Upper lobe of left lung (tissue), 4 donors: ENCODE measurements around the gene EMD.

Experiments used
- EP300 ChIP-seq, 4 donors: sonication (generic); formaldehyde crosslinking; IDR thresholded peaks; one replicate each; pipeline ENCODE4 v1.5.1; 2017; ENCODE audit warnings: antibody characterized with exemption in 4 of 4, control low read depth in 2 of 4
- POLR2A ChIP-seq, 4 donors: fragments of 450-650 bp; IDR thresholded peaks; one replicate each; pipeline ENCODE4 v1.5.1; 2016 to 2017; ENCODE audit warnings: antibody characterized with exemption in 4 of 4, mild to moderate bottlenecking in 2 of 4
- POLR2AphosphoS5 ChIP-seq, 2 donors: sonication (generic); formaldehyde crosslinking; IDR thresholded peaks; one replicate each; pipeline ENCODE4 v1.5.1; 2017; ENCODE audit warnings: antibody characterized with exemption in 2 of 2
- TF ChIP-seq, protein P1 (sequence below), 6 experiments: fragments of 450-650 bp in 4 of 6; fragments of 200-600 bp in 2 of 6; sonication (generic) in 2 of 6; IDR thresholded peaks; one replicate each; pipeline ENCODE4 v1.5.1; 2016 to 2019; ENCODE audit warnings: antibody characterized with exemption in 6 of 6

DNA sequence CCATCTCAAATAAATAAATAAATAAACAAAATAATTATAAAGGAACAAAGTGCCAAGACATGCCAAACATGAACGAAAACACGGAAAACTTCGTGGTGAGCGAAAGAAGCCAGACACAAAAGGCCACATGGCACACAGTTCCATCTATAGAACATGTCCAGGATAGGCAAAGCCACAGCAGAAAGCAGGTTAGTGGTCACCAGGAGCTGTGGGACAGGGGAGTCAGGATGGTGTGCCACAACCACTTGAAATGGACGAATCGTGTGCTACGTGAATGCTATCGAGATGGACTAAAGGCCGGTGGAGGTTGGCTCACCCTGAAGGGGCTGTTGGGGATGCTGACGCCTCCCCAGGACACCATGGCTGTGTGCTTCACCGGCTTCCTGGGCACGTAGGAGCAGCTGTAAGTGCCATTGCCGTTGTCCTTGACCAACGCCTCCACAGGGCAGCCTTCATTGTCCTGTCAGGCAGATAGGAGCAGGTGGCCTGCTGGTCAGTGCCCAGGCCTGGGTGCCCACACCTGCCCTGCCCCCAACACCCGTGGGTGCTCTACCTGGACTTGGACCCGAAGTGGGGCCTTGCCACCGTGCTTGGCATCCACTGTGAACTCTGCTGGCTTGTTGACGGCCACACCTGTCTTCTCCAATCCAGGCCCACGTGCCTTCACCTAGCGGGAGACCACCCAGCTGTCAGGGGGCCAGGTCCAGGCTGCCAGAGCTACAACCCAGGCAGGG, 15.2 kb upstream of the EMD start:
- TF ChIP-seq POLR2AphosphoS5 (IDR thresholded peaks at IDR 0.05) (no peak), POLR2A (IDR thresholded peaks at IDR 0.05) (no peak), EP300 (IDR thresholded peaks at IDR 0.05) (no peak)
- TF ChIP-seq, protein P1, sequence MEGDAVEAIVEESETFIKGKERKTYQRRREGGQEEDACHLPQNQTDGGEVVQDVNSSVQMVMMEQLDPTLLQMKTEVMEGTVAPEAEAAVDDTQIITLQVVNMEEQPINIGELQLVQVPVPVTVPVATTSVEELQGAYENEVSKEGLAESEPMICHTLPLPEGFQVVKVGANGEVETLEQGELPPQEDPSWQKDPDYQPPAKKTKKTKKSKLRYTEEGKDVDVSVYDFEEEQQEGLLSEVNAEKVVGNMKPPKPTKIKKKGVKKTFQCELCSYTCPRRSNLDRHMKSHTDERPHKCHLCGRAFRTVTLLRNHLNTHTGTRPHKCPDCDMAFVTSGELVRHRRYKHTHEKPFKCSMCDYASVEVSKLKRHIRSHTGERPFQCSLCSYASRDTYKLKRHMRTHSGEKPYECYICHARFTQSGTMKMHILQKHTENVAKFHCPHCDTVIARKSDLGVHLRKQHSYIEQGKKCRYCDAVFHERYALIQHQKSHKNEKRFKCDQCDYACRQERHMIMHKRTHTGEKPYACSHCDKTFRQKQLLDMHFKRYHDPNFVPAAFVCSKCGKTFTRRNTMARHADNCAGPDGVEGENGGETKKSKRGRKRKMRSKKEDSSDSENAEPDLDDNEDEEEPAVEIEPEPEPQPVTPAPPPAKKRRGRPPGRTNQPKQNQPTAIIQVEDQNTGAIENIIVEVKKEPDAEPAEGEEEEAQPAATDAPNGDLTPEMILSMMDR (IDR thresholded peaks at IDR 0.05): no peak
